Psoas muscle (tissue), 8 donors: ENCODE measurements around the gene FOXP1. TPM values are rescaled to one million over a fixed set of nuclear protein-coding genes. Genes with fewer than 3 reads are reported as not detected.
A peak's percentile ranks its signal among the peaks of the same experiment; 100 is the strongest.

Experiments used
- ATAC-seq, 4 donors: fragments of 200-7000 bp; cut with Tn5 transposase; one replicate each; pipeline ENCODE4 v1.9.1; 2020; ENCODE audit warnings: moderate library complexity in 3 of 4, mild to moderate bottlenecking in 2 of 4
- DNase-seq, 2 donors: peaks; one replicate each; pipeline ENCODE4 v3.0.0-alpha.2; 2020
- H3K27ac ChIP-seq: fragments of 200-600 bp; one replicate; pipeline ENCODE4 v1.8.0; 2022
- H3K27me3 ChIP-seq, 3 donors: fragments of 200-600 bp in 1 of 3; one replicate each; pipeline versions ENCODE4 v1.6.1 to v1.8.0; 2013 to 2022; ENCODE audit warnings: low read length in 2 of 3, mild to moderate bottlenecking in 2 of 3, moderate library complexity in 1 of 3; ENCODE audit not compliant: insufficient read depth in 3 of 3
- H3K36me3 ChIP-seq, 2 donors: fragments of 200-600 bp in 1 of 2; one replicate each; pipeline versions ENCODE4 v1.6.1 to v1.8.0; 2013 to 2022; ENCODE audit warnings: low read depth in 1 of 2, mild to moderate bottlenecking in 1 of 2, moderate library complexity in 1 of 2; ENCODE audit not compliant: insufficient read depth in 1 of 2
- H3K4me1 ChIP-seq: fragments of 200-600 bp; one replicate; pipeline ENCODE4 v1.8.0; 2022
- H3K4me3 ChIP-seq: fragments of 200-600 bp; one replicate; pipeline ENCODE4 v1.8.0; 2022; ENCODE audit warnings: mild to moderate bottlenecking
- H3K9me3 ChIP-seq: fragments of 200-600 bp; one replicate; pipeline ENCODE4 v1.8.0; 2022
- CTCF ChIP-seq: fragments of 200-600 bp; IDR thresholded peaks from one replicate; pipeline ENCODE4 v1.8.0; 2022; ENCODE audit warnings: antibody characterized with exemption
- WGBS, 3 donors: extraction: QIAGEN DNeasy Blood & Tissue Kit; methylation state at CpG; one replicate each; pipeline versions ENCODE4 v1.1.6 to v1.1.7; 2013; 5-methylcytosine and 5-hydroxymethylcytosine counted together
- intact Hi-C, 2 donors: fragments of 100-400 bp; cut with DNase I; formaldehyde crosslinking; loops; one replicate each; pipeline versions ENCODE4 v1.11.0 to v1.14.2; 2022
- polyA plus RNA-seq, 3 donors: library from polyadenylated mRNA; stranded (reverse); fragments of 200-250 nt; gene quantifications; one replicate each; pipeline ENCODE4 v1.2.3, GENCODE V29; 2013
- total RNA-seq, 4 donors: library from RNA; stranded (reverse); fragmentation: NEBNext Ultra II Directional in 2 of 4; extraction: Animal tissue kit (Norgen Biotek cat#: 25700) in 2 of 4; gene quantifications; one replicate each; pipeline versions ENCODE4 v1.2.1 to v1.2.4, GENCODE V29; 2021 to 2023
- donor health status: healthy with polysubstance abuse.
- donor health status: DM: no; HTN: no; CAD: no; lungs with moderate emphysema.
- donor health status: Bipolar disorder and iron deficiency.
- donor health status: healthy.
- donor health status: DM: yes; HTN: yes; CAD: no.
- donor health status: DM: no; HTN: no; CAD: no.
- donor health status: DM: no; HTN: no; CAD: no.
- donor health status: DM: yes; HTN: yes; CAD: no.

Gene FOXP1
- total and polyA plus RNA-seq, 7 donors: 2.6 to 26.4 (median 15.4) TPM

GRCh38 chr3:71102111-71102983 is 481.2 kb downstream of the FOXP1 start:
- TF ChIP-seq CTCF: no peak
- Histone ChIP-seq H3K36me3 (no peaks in the 10 kb centered on the region), H3K27me3 (no peaks in the 10 kb centered on the region), H3K4me1 (no peaks in the 10 kb centered on the region), H3K4me3 (no peak overlapping the region), H3K9me3 (no peaks in the 10 kb centered on the region), H3K27ac (no peak overlapping the region)
- peak in 1 of 4 donors; percentile 35 for ATAC-seq
- WGBS, 3 donors: 57 to 61% (median 61%) methylated on average over 11 of the region's 11 CpGs
- no peak for DNase-seq
- intact Hi-C loops: no loop called here

GRCh38 chr3:71101626-71102025 is 481.9 kb downstream of the FOXP1 start:
- ATAC-seq (no peak), DNase-seq (no peak)
- no peak for TF ChIP-seq CTCF
- no peaks in the 10 kb centered on the region for H3K27me3 ChIP-seq
- no peak overlapping the region for H3K4me3 ChIP-seq
- H3K27ac ChIP-seq: no peak overlapping the region
- H3K36me3 ChIP-seq: no peaks in the 10 kb centered on the region
- 68 to 72% (median 71%) methylated on average over 5 of the region's 5 CpGs for WGBS, 3 donors
- no peaks in the 10 kb centered on the region for H3K4me1 ChIP-seq
- intact Hi-C loops: no loop called here
- H3K9me3 ChIP-seq: no peaks in the 10 kb centered on the region

- ATAC-seq (no peak), DNase-seq (no peak)
- no peaks in the 10 kb centered on the region for H3K27me3 ChIP-seq
- 88 to 90% (median 89%) methylated on average over 3 of the region's 3 CpGs for WGBS, 3 donors
- no peak overlapping the region for H3K4me3 ChIP-seq
- intact Hi-C loops: no loop called here
- no peak for TF ChIP-seq CTCF
- no peaks in the 10 kb centered on the region for H3K9me3 ChIP-seq
- H3K27ac ChIP-seq: no peak overlapping the region
- no peaks in the 10 kb centered on the region for H3K36me3 ChIP-seq
- H3K4me1 ChIP-seq: no peaks in the 10 kb centered on the region
Observed at GRCh38 chr3:71101014-71101413, 482.5 kb downstream of the FOXP1 start.

GRCh38 chr3:71099997-71100719 is 483.4 kb downstream of the FOXP1 start:
- WGBS, 3 donors: 69 to 81% (median 72%) methylated on average over 6 of the region's 6 CpGs
- intact Hi-C loops: no loop called here
- no peak overlapping the region for H3K4me3 ChIP-seq
- no peaks in the 10 kb centered on the region for H3K9me3 ChIP-seq
- H3K4me1 ChIP-seq: no peaks in the 10 kb centered on the region
- H3K27ac ChIP-seq: no peak overlapping the region
- TF ChIP-seq CTCF: no peak
- no peaks in the 10 kb centered on the region for H3K27me3 ChIP-seq
- ATAC-seq (no peak), DNase-seq (no peak)
- no peaks in the 10 kb centered on the region for H3K36me3 ChIP-seq
